RPMI8226 (cell line): ENCODE results near the gene RPP40.

Experiments
- DNase-seq: peaks from one replicate; pipeline ENCODE4 v3.0.0-alpha.2; 2015

The RPP40 gene

GRCh38 chr6:4969609-4970285 lies 34.1 kb downstream of the RPP40 start:
- no peak for DNase-seq

GRCh38 chr6:4967301-4968030 lies 36.4 kb downstream of the RPP40 start:
- no peak for DNase-seq

DNA sequence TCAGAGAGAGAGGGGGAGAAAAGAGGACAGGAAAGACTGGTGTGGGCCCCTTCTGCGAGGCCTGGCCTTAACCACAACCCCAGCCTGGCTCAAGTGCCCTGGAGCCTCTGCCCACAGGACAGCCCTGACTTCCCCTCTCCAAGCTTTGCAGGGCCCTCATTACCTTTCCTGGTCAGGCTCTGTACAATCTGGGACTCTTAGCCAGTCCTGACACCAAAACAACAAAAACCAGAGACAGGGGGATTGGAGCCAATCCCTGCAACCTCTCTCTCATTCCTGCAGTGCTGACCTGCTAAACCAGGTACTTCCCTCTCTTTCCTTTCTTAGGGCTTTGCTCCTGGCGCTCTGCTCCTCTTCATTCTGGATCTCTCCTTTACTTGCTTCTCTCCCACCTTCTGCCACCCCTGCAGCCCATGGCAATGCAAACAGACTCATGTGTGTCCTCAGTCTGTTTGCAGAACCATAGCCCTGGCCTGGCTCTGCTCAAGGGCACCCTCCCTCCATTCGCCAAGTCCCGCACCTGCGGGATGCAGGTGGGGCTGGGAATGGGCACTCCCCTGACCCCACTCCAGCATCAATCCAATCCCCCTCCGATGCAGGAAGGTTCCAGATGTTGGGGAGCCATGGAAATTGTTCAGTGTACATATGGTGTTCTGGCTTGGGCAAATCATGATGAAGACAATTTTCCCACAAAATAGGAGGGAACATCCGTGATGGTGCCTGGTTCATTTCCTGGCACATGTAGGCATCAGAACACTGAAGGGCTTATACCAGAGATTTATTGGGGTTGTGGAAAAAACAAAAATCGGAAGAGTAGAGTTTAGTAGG lies 38.1 kb downstream of the RPP40 start:
- DNase-seq, result no peak

GRCh38 chr6:4964675-4965561 lies 38.9 kb downstream of the RPP40 start:
- no peak for DNase-seq

DNA sequence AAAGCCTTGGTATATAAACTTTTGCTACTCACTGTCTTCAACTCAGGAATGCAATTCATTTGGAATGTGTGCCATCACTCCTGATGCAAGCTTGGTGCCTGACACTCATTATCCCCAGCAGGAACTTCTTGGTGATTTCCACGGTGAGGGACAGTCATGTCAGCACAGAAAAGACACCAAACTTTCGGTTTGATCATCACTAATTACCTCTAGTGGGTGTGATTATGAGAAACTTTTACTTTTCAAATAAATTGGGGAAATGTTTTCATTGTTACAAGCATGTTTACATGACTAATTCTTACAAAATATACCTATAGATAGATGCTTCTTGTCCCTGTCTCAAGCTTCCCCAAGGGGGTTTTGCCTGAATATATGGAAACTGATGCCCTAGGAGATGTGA lies 40.9 kb downstream of the RPP40 start:
- no peak for DNase-seq

DNA sequence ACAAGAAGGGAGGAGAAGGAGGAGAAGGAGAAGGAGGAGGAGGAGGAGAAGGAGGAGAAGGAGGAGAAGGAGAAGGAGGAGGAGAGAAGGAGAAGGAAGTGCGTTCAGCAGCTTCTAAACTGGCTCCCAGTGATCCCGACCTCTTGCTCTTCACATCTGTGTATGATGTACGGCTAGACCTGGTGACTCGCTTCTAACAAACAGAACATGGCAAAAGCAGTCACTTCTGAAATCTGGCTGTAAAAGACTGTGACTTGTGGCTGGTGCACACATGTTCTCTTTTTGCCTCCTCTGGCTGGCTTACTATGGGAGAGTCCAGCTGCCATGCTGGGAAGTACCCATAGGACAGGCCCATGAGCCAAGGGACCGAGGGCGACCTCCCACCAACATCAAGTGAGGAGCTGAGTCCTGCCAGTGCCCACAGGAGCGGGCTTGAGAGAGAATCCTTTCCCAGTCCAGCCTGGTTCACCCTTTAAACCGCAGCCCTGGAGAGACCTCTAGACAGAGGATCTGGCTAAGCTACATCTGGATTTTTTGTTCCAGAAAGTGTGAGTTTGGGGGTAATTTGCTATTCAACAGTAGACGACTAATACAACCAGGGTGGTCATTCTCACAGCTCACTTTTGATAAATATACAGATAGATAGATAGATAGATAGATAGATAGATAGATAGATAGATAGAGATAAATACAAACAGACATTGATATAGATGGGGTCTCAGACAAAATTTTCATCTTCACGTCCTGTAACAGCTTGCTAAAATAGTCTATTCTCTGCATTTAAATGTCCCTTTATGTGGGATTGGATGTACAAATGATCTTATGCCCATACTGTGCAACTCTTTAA lies 42.3 kb downstream of the RPP40 start:
- DNase-seq, result no peak

DNA sequence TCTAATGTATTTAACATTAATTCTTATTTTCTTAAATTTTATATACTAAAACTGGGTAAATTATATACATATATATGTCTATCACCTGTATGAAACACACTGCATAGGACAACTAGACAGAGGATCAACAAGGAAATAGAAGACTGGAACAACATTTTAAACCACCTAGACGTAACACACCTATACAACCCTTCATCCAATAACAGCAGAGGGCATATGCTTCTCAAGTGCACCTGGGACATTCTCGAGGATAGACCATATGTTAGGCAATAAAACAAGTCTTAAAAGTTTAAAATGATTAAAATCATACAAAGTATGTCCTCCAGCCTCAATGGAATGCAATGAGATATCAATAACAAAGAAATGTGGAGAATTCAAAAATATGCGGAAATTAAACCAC lies 45.2 kb downstream of the RPP40 start:
- DNase-seq, result no peak

DNA sequence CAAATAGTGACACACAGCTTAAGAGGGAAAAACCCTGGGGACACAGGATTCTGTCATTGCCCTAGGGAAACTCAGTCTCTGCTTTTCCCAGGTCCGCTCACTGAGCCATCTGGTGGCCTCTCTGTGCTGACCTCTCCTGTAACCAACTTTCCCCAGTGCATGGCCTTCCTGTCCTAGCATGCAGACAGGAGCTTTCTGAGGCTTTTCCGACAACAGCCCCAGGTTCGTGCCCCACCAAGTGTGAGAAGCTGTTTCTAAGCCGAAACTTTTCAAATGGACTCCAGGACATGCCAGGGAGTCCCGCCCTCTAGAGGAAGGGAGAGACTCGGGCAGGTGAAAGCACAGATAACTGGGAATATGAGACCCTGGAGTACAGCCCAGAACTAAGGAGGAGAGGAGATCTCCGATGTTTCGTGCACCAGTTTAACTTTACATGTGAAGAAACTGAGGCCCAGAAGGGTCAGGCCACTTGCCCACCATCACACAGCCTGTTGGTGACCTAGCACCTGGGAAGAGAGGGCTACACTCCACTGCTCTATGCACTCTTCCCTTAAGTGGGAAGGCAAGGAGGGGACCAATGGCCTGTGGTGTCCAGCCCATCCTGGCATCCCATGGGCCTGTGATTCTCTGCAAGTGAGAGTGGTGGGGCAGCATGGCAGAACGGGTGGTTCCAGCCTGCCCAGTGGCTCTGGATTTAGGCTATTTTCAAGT lies 46.2 kb downstream of the RPP40 start:
- peak; percentile 24 for DNase-seq

DNA sequence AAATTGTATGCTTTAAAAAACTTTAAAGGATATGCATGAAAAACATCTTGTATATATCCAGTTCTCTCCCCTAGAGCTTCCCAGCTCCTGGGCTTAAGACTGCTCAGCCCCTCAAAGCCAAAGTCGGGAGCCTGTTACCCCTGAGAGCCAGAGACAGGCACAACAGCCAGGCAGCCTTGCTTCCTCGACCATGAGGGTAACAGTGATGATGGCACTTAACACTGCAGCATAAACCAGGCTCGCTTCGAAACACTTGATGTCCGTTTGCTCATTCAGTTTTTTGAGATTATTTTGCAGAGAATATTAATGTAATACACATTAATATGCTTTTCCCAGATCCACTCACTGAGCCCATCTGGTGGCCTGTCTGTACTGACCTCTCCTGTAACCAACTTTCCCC lies 47.2 kb downstream of the RPP40 start:
- no peak for DNase-seq

- no peak for DNase-seq
Observed at GRCh38 chr6:4953440-4953839, 50.4 kb downstream of the RPP40 start.

DNA sequence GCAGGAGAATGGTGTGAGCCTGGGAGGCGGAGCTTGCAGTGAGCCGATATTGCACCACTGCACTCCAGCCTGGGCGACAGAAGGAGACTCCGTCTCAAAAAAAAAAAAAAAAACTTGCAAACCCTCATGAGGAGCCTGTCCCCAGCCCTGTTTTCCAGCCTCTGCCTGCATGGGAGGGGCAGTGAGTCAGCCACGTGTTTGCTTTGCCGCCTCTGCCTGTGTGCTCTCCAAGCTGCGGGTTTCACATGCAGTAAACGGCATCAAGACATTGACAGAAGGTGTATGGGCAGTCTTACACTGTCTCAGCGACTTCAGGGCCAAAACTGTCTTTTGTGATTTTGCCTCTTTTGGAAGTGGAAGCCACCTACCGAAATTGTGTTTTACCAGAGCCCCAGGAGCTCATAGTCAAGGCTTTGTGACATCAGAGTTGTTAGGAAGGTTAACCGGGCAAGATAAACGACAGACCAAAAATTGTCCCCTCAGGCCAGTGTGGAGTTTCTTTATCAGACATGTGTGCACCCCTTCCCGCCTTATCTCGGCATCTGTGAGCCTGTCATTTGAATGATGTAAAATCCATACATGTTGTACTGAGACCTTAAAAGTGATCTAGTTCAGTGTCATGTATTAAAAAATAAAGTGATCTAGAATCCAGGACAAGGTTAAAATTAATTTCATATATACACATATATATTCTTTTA lies 52.9 kb downstream of the RPP40 start:
- DNase-seq, result no peak

DNA sequence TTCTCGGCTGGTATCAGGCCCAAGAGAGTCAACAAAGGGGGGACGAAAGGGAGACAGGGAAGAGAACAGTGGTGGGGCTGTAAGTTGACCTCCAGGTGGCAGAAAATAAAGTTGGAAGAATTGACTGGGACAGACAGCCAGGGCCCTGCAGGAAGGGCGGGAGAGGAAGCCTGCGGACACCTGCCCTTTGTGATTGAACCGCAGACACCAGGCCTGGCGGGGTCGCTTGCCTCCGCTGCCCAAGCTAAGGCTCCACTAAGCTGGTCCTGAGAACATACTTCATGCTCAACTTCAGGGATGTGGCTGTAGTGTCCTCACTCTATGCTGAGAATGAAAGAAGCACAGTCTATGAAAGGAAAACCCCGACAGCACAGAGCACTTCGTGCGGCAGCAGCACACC lies 53.8 kb downstream of the RPP40 start:
- no peak for DNase-seq

DNA sequence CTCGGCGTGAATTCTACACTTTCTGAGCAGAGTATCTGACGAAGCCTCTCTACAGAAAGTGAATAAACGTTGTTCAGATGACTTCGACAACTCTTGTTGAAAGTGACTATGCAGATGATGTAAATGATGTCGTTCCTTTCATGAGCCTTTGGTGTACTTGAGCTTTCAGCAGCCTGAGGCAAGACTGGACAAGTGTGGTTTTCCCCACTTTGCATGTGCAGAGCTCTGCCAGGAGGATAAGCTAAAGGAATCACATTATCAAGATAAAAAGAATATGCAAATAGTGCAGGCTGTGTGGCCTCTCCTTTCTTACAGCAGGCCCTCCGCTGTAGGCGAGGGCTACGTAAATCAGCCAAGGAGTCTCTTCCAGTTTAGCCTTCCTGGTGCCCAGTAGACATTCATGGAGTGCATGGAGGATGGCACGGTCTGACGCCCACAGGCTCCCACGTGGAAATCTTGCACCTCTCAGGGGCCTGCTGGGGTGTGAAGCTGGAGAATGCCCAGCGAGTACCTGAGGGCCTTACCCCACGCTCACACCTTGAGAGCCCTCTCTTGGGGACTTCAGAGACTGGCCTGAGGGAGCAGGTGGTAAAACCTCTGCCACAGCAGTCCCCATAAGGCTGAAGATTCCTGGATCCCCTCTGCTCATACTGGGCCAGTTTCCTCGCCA lies 54.9 kb downstream of the RPP40 start:
- no peak for DNase-seq

DNA sequence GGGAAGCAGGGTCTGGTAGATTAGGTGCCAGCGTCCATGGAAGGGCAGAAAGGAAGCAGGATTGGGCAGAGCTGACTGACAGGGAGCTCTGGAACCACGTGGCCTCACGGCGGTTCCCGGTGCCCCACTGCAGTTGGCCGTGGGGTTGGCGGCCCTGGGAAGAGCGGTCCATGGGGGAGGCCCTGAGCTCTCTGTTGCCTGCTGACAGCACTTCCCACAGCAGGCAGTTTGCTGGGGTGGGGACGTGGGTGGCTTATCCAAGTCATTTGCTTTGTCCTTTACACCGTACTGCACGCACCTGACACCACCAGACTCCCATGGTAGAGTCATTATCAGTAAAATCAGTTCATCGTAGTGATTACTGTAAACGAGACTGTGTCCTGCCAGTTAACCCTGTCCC lies 56.1 kb downstream of the RPP40 start:
- DNase-seq, result no peak

DNA sequence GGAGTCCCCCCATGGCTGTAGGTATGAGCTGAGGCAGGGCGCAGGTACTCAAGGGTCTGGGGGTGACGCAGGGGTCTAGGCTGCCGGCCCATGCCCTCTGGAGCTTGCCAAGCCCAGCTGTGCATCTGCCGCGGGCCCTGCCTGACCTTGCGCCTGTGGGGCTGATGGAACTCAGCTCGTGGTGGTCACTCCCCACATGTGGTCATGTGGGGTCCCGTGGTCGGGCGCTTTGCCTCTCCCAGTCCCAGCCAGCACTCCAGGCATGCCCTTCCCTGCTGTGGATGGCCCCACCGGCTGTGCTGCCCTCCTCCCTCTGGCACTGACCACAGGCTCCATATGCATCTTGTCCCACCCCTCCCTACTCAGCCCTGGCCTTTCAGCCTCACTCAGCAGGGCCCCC lies 57.3 kb downstream of the RPP40 start:
- DNase-seq, result no peak
